Activated B cell treated with CpG ODN at 0.5 μM for 24 hours (primary cell): ENCODE data around the gene ETNK2. TPM values are rescaled to one million over a fixed set of nuclear protein-coding genes. Genes with fewer than 3 reads are reported as not detected.

Source experiments
- ATAC-seq: fragments of 200-7000 bp; cut with Tn5 transposase; one replicate; pipeline ENCODE4 v1.10.0; 2021; ENCODE audit warnings: low read depth, mild to moderate bottlenecking, moderate library complexity
- CTCF ChIA-PET: fragments of 350-600 bp; sonication (Branson Sonifier 250); formaldehyde crosslinking; loops from one replicate; lab custom pipeline; 2021; ENCODE audit warnings: antibody characterized with exemption; lab: Charles Lee
- POLR2A ChIA-PET: fragments of 350-600 bp; sonication (Branson Sonifier 250); formaldehyde crosslinking; loops from one replicate; lab custom pipeline; 2021; ENCODE audit warnings: antibody characterized with exemption; lab: Charles Lee
- DNase-seq: peaks from one replicate; pipeline ENCODE4 v3.0.0; 2022
- H3K27ac Mint-ChIP-seq: one replicate; pipeline ENCODE4 v1.8.0; 2020; ENCODE audit warnings: mixed read lengths
- H3K27me3 Mint-ChIP-seq: one replicate; pipeline ENCODE4 v1.8.0; 2021; ENCODE audit warnings: mixed read lengths
- H3K36me3 Mint-ChIP-seq: one replicate; pipeline ENCODE4 v1.8.0; 2021; ENCODE audit warnings: low read depth, mixed read lengths
- H3K4me1 Mint-ChIP-seq: one replicate; pipeline ENCODE4 v1.8.0; 2021; ENCODE audit warnings: mixed read lengths
- H3K4me3 Mint-ChIP-seq: one replicate; pipeline ENCODE4 v1.8.0; 2020; ENCODE audit warnings: mild to moderate bottlenecking, mixed read lengths
- H3K9me3 Mint-ChIP-seq: one replicate; pipeline ENCODE4 v1.8.0; 2020; ENCODE audit warnings: mixed read lengths
- CTCF ChIP-seq: fragments of 200-600 bp; IDR thresholded peaks from one replicate; pipeline ENCODE4 v1.8.0; 2022; ENCODE audit warnings: antibody characterized with exemption, mild to moderate bottlenecking
- intact Hi-C: fragments of 100-400 bp; cut with micrococcal nuclease; formaldehyde crosslinking; loops from one replicate; pipeline ENCODE4 v1.15.1; 2024
- total RNA-seq: library from RNA; stranded (reverse); gene quantifications from 2 replicates; pipeline ENCODE4 v1.2.3, GENCODE V29; 2022

The ETNK2 gene
- total RNA-seq, 1 donor from 2014 or later = 0.16 TPM

DNA sequence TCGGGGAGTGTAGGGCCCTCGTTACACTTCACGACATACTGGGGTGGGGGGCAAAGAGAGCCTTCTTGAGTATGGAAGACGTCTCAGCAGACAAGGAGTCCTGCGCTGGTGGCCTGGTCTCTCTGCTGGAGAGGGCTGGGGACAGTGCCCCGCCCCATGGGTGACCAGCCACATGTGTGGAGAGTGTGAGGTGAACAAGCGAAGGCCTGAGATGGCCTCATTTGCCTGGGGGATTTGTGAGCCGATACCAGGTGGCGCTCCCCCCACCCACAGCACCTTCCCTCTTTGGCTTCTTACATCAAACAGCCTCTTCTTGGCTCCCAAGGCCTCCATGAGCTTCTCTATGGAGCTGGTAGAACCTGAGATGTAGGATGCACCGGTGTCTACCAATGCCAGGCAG is 4.0 kb upstream of the ETNK2 start:
- Mint-ChIP-seq H3K4me3 (no peak overlapping the region), H3K36me3 (no peaks in the 10 kb centered on the region), H3K27me3 (peaks cover 31% of the 10 kb centered on the region), H3K4me1 (peaks cover under 1% of the 10 kb centered on the region), H3K27ac (no peak overlapping the region), H3K9me3 (no peaks in the 10 kb centered on the region)
- ChIA-PET CTCF (no interaction called here), POLR2A (no interaction called here)
- ATAC-seq = no peak
- intact Hi-C loops = no loop called here
- TF ChIP-seq CTCF = no peak
- DNase-seq = no peak

DNA sequence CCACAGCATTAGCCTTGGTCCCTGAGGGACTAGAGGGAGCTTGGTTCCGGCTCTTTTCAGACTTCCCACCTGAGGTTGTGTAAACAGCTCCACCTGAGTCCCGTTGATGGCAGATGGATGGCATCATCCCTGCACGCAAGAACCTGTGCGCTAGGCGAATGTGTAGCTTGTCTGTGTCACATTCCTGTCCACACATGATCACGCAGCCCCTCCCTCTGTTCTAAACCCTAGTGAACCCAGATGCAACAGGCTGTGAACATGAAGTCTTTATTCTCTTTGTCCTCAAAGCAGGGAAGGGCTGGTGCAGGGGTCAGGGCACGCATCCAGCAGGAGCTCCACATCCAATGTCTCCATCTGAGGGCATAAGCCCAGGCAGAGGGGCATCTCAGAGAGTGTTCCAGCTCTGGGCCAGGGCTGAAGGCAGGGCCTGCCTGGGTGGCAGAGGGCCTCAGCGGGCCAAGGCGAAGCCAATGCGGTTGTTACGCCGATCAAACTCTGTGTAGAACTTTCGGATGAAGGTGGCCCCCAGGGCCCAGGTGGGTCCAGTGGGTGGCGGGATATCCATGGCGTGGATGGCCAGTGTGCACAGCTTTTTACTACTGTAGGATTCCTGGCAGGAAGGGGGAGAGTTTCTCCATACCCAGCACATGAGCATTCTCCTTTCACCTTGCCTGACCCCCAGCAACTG is 2.9 kb upstream of the ETNK2 start:
- no peak overlapping the region for H3K4me3 Mint-ChIP-seq
- POLR2A ChIA-PET = no interaction called here
- no peak overlapping the region for H3K27ac Mint-ChIP-seq
- peaks cover 2% of the 10 kb centered on the region for H3K4me1 Mint-ChIP-seq
- ATAC-seq (no peak), DNase-seq (no peak)
- no peak for TF ChIP-seq CTCF
- peaks cover 30% of the 10 kb centered on the region for H3K27me3 Mint-ChIP-seq
- no peaks in the 10 kb centered on the region for H3K9me3 Mint-ChIP-seq
- CTCF ChIA-PET = interaction anchor here (2.1 kb wide), 1 partner anchor 8 kb away, joined by 7 read pairs; no protein-coding TSS in a partner anchor
- intact Hi-C loops = no loop called here
- H3K36me3 Mint-ChIP-seq = no peaks in the 10 kb centered on the region

GRCh38 chr1:204153667-204154066 is 1.8 kb upstream of the ETNK2 start:
- H3K36me3 Mint-ChIP-seq = no peaks in the 10 kb centered on the region
- H3K27me3 Mint-ChIP-seq = peaks cover 27% of the 10 kb centered on the region
- ATAC-seq (no peak), DNase-seq (no peak)
- TF ChIP-seq CTCF = no peak
- H3K9me3 Mint-ChIP-seq = no peaks in the 10 kb centered on the region
- ChIA-PET POLR2A (no interaction called here), CTCF (interaction anchor here (2.1 kb wide), 1 partner anchor 9 kb away, joined by 7 read pairs; no protein-coding TSS in a partner anchor)
- intact Hi-C loops = no loop called here
- no peak overlapping the region for H3K27ac Mint-ChIP-seq
- H3K4me1 Mint-ChIP-seq = peaks cover 2% of the 10 kb centered on the region
- no peak overlapping the region for H3K4me3 Mint-ChIP-seq

GRCh38 chr1:204152310-204153044 is 633 bp upstream of the ETNK2 start:
- no peak for DNase-seq
- Mint-ChIP-seq H3K36me3 (no peaks in the 10 kb centered on the region), H3K9me3 (no peaks in the 10 kb centered on the region), H3K27me3 (peaks cover 23% of the 10 kb centered on the region), H3K4me3 (peak overlapping the region; percentile 67), H3K27ac (no peak overlapping the region), H3K4me1 (peaks cover 2% of the 10 kb centered on the region)
- no peak for ATAC-seq
- CTCF ChIA-PET = interaction anchor here (0.5 to 2.1 kb wide), 2 partner anchors 10 to 1433 kb away, joined by 4 to 7 read pairs; no protein-coding TSS in a partner anchor
- no peak for TF ChIP-seq CTCF
- POLR2A ChIA-PET = no interaction called here
- intact Hi-C loops = no loop called here
